ENCODE measurements around the gene MAST4.

GRCh38 chr5:67095346-67096171, 499.4 kb downstream of the MAST4 start:
- no peak for TF ChIP-seq POLR2A (IDR thresholded peaks at IDR 0.05; ENCODE audit: low read depth, low read length)
- no peak for TF ChIP-seq TAF1 (IDR thresholded peaks at IDR 0.05; ENCODE audit: borderline replicate concordance, low read depth, low read length)

Measured in GM12892 (cell line).